B cell (primary cell): ENCODE measurements around the gene TWF2. TPM values are rescaled to one million over a fixed set of nuclear protein-coding genes. Genes with fewer than 3 reads are reported as not detected.

ENCODE experiments used
- ATAC-seq: fragments of 200-7000 bp; cut with Tn5 transposase; one replicate; pipeline ENCODE4 v1.10.0; 2021; ENCODE audit warnings: low read depth, mild to moderate bottlenecking, moderate number of reproducible peaks, moderate library complexity
- CTCF ChIA-PET: fragments of 350-600 bp; sonication (Branson Sonifier 250); formaldehyde crosslinking; loops from one replicate; lab custom pipeline; 2021; ENCODE audit warnings: antibody characterized with exemption, inconsistent platforms; lab: Charles Lee
- POLR2A ChIA-PET: fragments of 350-600 bp; sonication (Branson Sonifier 250); formaldehyde crosslinking; loops from one replicate; lab custom pipeline; 2021; ENCODE audit warnings: antibody characterized with exemption; lab: Charles Lee
- DNase-seq: peaks from one replicate; pipeline ENCODE4 v3.0.0; 2013
- H2AFZ ChIP-seq: 2 replicates; pipeline ENCODE4 v1.6.1; 2012; ENCODE audit warnings: mild to moderate bottlenecking, low read depth, low read length; ENCODE audit not compliant: insufficient read depth, poor library complexity, severe bottlenecking
- H3K27ac ChIP-seq, 2 donors: 1 replicate in 1 of 2; 2 replicates in 1 of 2; pipeline ENCODE4 v1.5.1; 2012 to 2013; ENCODE audit warnings: low read length in 2 of 2, mild to moderate bottlenecking in 2 of 2, moderate library complexity in 1 of 2
- H3K27me3 ChIP-seq, 4 experiments: fragments of 200-600 bp in 1 of 4; sonication (generic) in 1 of 4; replicated peaks in 1 of 4; 1 replicate in 2 of 4; 2 replicates in 2 of 4; pipeline versions ENCODE4 v1.6.1 to v1.7.0; 2013 to 2016; ENCODE audit warnings: low read length in 3 of 4, mild to moderate bottlenecking in 2 of 4, mixed read lengths in 1 of 4, moderate library complexity in 1 of 4; ENCODE audit not compliant: insufficient read depth in 4 of 4, control insufficient read depth in 3 of 4; ENCODE audit errors: control extremely low read depth in 1 of 4
- H3K36me3 ChIP-seq, 2 experiments: replicated peaks in 1 of 2; 1 replicate in 1 of 2; 2 replicates in 1 of 2; pipeline versions ENCODE4 v1.6.1 to v1.7.1; 2013; ENCODE audit warnings: low read length in 1 of 2; ENCODE audit not compliant: insufficient read depth in 2 of 2, control insufficient read depth in 1 of 2; ENCODE audit errors: control extremely low read depth in 1 of 2, extremely low read depth in 1 of 2
- H3K4me1 ChIP-seq, 2 donors: fragments of 200-600 bp in 1 of 2; sonication (generic) in 1 of 2; 1 replicate in 1 of 2; 2 replicates in 1 of 2; pipeline versions ENCODE4 v1.5.1 to v1.6.1; 2013 to 2017; ENCODE audit warnings: low read length in 2 of 2; ENCODE audit not compliant: control insufficient read depth in 2 of 2, insufficient read depth in 2 of 2
- H3K4me2 ChIP-seq: replicated peaks from 2 replicates; pipeline ENCODE3; 2012; ENCODE audit warnings: mild to moderate bottlenecking, low read depth, low read length; ENCODE audit not compliant: poor library complexity, severe bottlenecking
- H3K4me3 ChIP-seq, 5 experiments: fragments of 200-600 bp in 1 of 5; sonication (generic) in 1 of 5; 1 replicate in 3 of 5; 2 replicates in 2 of 5; pipeline versions ENCODE4 v1.5.1 to v1.7.0; 2011 to 2016; ENCODE audit warnings: low read length in 4 of 5, mild to moderate bottlenecking in 4 of 5, low read depth in 2 of 5, control low read depth in 1 of 5, moderate library complexity in 1 of 5; ENCODE audit not compliant: insufficient read depth in 1 of 5; ENCODE audit errors: control extremely low read depth in 1 of 5, extremely low read depth in 1 of 5
- H3K79me2 ChIP-seq: fragments of 200-600 bp; sonication (generic); one replicate; pipeline ENCODE4 v1.6.0; 2016; ENCODE audit warnings: low read length; ENCODE audit not compliant: control insufficient read depth, insufficient read depth
- H3K9ac ChIP-seq: fragments of 200-600 bp; sonication (generic); 2 replicates; pipeline ENCODE4 v1.6.1; 2017; ENCODE audit warnings: mild to moderate bottlenecking, low read length, moderate library complexity
- H3K9me3 ChIP-seq, 3 donors: one replicate each; pipeline versions ENCODE4 v1.6.1 to v1.7.1; 2013; ENCODE audit warnings: low read length in 2 of 3; ENCODE audit not compliant: control insufficient read depth in 2 of 3, insufficient read depth in 1 of 3; ENCODE audit errors: control extremely low read depth in 1 of 3
- H4K20me1 ChIP-seq: 2 replicates; pipeline ENCODE4 v1.6.0; 2012; ENCODE audit warnings: mild to moderate bottlenecking, low read length; ENCODE audit not compliant: insufficient read depth, control insufficient read depth, poor library complexity, severe bottlenecking
- H3K27ac Mint-ChIP-seq: one replicate; pipeline ENCODE4 v1.8.0; 2021; ENCODE audit warnings: mixed read lengths
- H3K27me3 Mint-ChIP-seq: one replicate; pipeline ENCODE4 v1.8.0; 2021; ENCODE audit warnings: mixed read lengths
- H3K4me1 Mint-ChIP-seq: one replicate; pipeline ENCODE4 v1.8.0; 2021; ENCODE audit warnings: mixed read lengths
- H3K4me3 Mint-ChIP-seq: one replicate; pipeline ENCODE4 v1.8.0; 2021; ENCODE audit warnings: mixed read lengths
- H3K9me3 Mint-ChIP-seq: one replicate; pipeline ENCODE4 v1.8.0; 2022; ENCODE audit warnings: mixed read lengths; ENCODE audit not compliant: insufficient read depth
- EZH2 ChIP-seq: IDR thresholded peaks from 2 replicates; pipeline ENCODE4 v1.6.1; 2012; ENCODE audit warnings: borderline replicate concordance, low read depth, mild to moderate bottlenecking, moderate library complexity, low read length; ENCODE audit not compliant: insufficient read depth, poor library complexity, severe bottlenecking
- WGBS: methylation state at CpG from one replicate; pipeline ENCODE4 v1.1.5; 2013; ENCODE audit warnings: missing lambda C conversion rate; ENCODE audit not compliant: insufficient coverage; 5-methylcytosine and 5-hydroxymethylcytosine counted together
- intact Hi-C: fragments of 100-400 bp; cut with micrococcal nuclease; formaldehyde crosslinking; loops from one replicate; pipeline ENCODE4 v1.10.0; 2022
- polyA plus RNA-seq: library from polyadenylated mRNA; depleted of rRNA; stranded (reverse); fragments of >200 nt; gene quantifications from 2 replicates; pipeline ENCODE4 v1.2.3, GENCODE V29; 2012
- total RNA-seq, 2 donors: library from RNA; stranded (reverse); fragments of 120-200 nt in 1 of 2; gene quantifications; 1 replicate in 1 of 2; 2 replicates in 1 of 2; pipeline versions ENCODE4 v1.2.3 to v1.2.4, GENCODE V29; 2013 to 2022
- TF ChIP-seq, protein P1 (sequence below): fragments of 200-600 bp; IDR thresholded peaks from one replicate; pipeline ENCODE4 v1.8.0; 2022; ENCODE audit warnings: antibody characterized with exemption, mild to moderate bottlenecking

Gene TWF2
- total and polyA plus RNA-seq, 2 donors (not counting 1 experiment from before 2014, with no cell fraction given) = 60.3 to 88.2 TPM

DNA sequence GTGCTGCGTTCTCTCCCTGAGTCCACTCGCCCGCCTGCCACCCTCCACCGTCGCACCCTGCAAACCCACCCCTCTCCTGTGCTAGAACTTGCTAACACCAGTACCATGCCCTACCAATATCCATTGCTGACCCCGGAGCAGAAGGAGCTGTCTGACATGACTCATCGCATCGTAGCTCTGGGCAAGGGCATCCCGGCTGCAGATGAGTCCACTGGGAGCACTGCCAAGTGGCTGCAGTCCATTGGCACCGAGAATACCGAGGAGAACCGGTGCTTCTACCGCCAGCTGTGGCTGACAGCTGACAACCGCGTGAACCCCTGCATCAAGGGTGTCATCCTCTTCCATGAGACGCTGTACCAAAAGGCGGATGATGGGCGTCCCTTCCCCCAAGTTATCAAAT is 45.9 kb downstream of the TWF2 start:
- no peaks in the 10 kb centered on the region for H4K20me1 ChIP-seq
- ChIA-PET POLR2A (interaction anchor here (1.1 kb wide), 1 partner anchor 10 kb away, joined by 4 read pairs; no protein-coding TSS in a partner anchor), CTCF (interaction anchor here (0.8 to 1.2 kb wide), 2 partner anchors 146 to 251 kb away, joined by 3 to 5 read pairs; partner anchors contain the start of genes PARP3 and RRP9)
- TF ChIP-seq, protein P1, sequence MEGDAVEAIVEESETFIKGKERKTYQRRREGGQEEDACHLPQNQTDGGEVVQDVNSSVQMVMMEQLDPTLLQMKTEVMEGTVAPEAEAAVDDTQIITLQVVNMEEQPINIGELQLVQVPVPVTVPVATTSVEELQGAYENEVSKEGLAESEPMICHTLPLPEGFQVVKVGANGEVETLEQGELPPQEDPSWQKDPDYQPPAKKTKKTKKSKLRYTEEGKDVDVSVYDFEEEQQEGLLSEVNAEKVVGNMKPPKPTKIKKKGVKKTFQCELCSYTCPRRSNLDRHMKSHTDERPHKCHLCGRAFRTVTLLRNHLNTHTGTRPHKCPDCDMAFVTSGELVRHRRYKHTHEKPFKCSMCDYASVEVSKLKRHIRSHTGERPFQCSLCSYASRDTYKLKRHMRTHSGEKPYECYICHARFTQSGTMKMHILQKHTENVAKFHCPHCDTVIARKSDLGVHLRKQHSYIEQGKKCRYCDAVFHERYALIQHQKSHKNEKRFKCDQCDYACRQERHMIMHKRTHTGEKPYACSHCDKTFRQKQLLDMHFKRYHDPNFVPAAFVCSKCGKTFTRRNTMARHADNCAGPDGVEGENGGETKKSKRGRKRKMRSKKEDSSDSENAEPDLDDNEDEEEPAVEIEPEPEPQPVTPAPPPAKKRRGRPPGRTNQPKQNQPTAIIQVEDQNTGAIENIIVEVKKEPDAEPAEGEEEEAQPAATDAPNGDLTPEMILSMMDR = no peak
- Mint-ChIP-seq H3K4me1 (peaks cover 17% of the 10 kb centered on the region), H3K9me3 (no peaks in the 10 kb centered on the region), H3K4me3 (no peak overlapping the region), H3K27ac (no peak overlapping the region), H3K27me3 (no peaks in the 10 kb centered on the region)
- H3K4me2 ChIP-seq = no peak overlapping the region
- intact Hi-C loops = no loop called here
- no peaks in the 10 kb centered on the region for H3K36me3 ChIP-seq
- H2AFZ ChIP-seq = no peak overlapping the region
- no peak overlapping the region for H3K27ac ChIP-seq
- H3K4me1 ChIP-seq = peaks cover 4 to 17% of the 10 kb centered on the region in 2 donors
- no peak overlapping the region for H3K9ac ChIP-seq
- H3K27me3 ChIP-seq = no peaks in the 10 kb centered on the region
- H3K9me3 ChIP-seq = no peaks in the 10 kb centered on the region
- 92% methylated on average over 14 of the region's 18 CpGs for WGBS
- H3K79me2 ChIP-seq = peaks cover 6% of the 10 kb centered on the region
- ATAC-seq = no peak
- no peak for DNase-seq
- H3K4me3 ChIP-seq = no peak overlapping the region

DNA sequence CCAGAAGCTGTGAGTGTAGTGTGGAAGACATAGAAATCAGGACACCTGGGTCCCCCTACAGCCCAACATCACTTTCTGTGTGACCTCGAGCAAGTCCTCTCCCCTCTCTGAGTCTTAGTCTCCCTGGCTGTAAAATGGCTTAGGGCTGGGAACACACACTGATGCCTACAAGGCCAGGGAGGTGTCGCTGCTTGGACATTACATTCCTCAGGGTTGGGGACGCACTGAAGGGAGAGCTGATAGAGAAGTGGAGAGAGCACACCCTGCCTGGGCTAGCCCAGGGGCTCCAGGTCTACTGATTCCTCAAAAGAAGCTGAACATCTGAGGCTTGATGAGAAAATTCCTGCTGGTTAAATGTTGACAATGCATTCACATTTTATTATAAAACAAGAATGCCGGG is 47.3 kb downstream of the TWF2 start:
- H3K4me2 ChIP-seq = no peak overlapping the region
- no peaks in the 10 kb centered on the region for H3K79me2 ChIP-seq
- H2AFZ ChIP-seq = no peak overlapping the region
- Mint-ChIP-seq H3K4me1 (peaks cover 8% of the 10 kb centered on the region), H3K27me3 (no peaks in the 10 kb centered on the region), H3K4me3 (no peak overlapping the region), H3K27ac (no peak overlapping the region), H3K9me3 (no peaks in the 10 kb centered on the region)
- H3K4me1 ChIP-seq = peaks cover 0 to 6% of the 10 kb centered on the region in 2 donors
- no peak overlapping the region for H3K9ac ChIP-seq
- CTCF ChIA-PET = interaction anchor here (1.2 kb wide), 1 partner anchor 148 kb away, joined by 3 read pairs; no protein-coding TSS in a partner anchor
- intact Hi-C loops = no loop called here
- no peaks in the 10 kb centered on the region for H4K20me1 ChIP-seq
- H3K27ac ChIP-seq = no peak overlapping the region
- no peaks in the 10 kb centered on the region for H3K9me3 ChIP-seq
- DNase-seq = no peak
- ATAC-seq = no peak
- no peak overlapping the region for H3K4me3 ChIP-seq
- H3K36me3 ChIP-seq = no peaks in the 10 kb centered on the region
- POLR2A ChIA-PET = no interaction called here
- WGBS = 93% methylated on average over 2 of the region's 4 CpGs
- TF ChIP-seq EZH2 = no peak
- TF ChIP-seq, protein P1 = no peak
- no peaks in the 10 kb centered on the region for H3K27me3 ChIP-seq
